ENCODE results near the gene CTNNBL1.
A peak's percentile ranks its signal among the peaks of the same experiment; 100 is the strongest.
"Not testable (repeated sequence)": the region's sequence is repeated elsewhere in the genome, so short reads cannot be mapped to it uniquely, and the experiment has no call there.

CTNNBL1 gene

GRCh38 chr20:37677969-37678861 is 15.6 kb upstream of the CTNNBL1 start:
- no peak for DNase-seq (ENCODE audit: low spot score)

GRCh38 chr20:37679751-37680150 is 14.1 kb upstream of the CTNNBL1 start:
- not testable (repeated sequence) for DNase-seq (ENCODE audit: low spot score)

- no peak for DNase-seq (ENCODE audit: low spot score)
Observed at GRCh38 chr20:37680420-37680819, 13.4 kb upstream of the CTNNBL1 start.

- DNase-seq (ENCODE audit: low spot score) = no peak
Observed at GRCh38 chr20:37681384-37682112, 12.3 kb upstream of the CTNNBL1 start.

- DNase-seq (ENCODE audit: low spot score) = not testable (repeated sequence)
Observed at GRCh38 chr20:37683146-37683545, 10.7 kb upstream of the CTNNBL1 start.

GRCh38 chr20:37686762-37687477 is 6.9 kb upstream of the CTNNBL1 start:
- DNase-seq (ENCODE audit: low spot score) = no peak

- DNase-seq (ENCODE audit: low spot score) = no peak
Observed at GRCh38 chr20:37687478-37687805, 6.4 kb upstream of the CTNNBL1 start.

GRCh38 chr20:37688093-37688492 is 5.7 kb upstream of the CTNNBL1 start:
- no peak for DNase-seq (ENCODE audit: low spot score)

GRCh38 chr20:37690626-37691369 is 3.0 kb upstream of the CTNNBL1 start:
- no peak for DNase-seq (ENCODE audit: low spot score)

- DNase-seq (ENCODE audit: low spot score) = no peak
Observed at GRCh38 chr20:37692459-37693166, 1.2 kb upstream of the CTNNBL1 start.

- DNase-seq (ENCODE audit: low spot score) = no peak
Observed at GRCh38 chr20:37693242-37693634, 592 bp upstream of the CTNNBL1 start.

- no peak for DNase-seq (ENCODE audit: low spot score)
Observed at GRCh38 chr20:37695684-37696342, 2.0 kb downstream of the CTNNBL1 start.

GRCh38 chr20:37697314-37697713 is 3.5 kb downstream of the CTNNBL1 start:
- peak; percentile 69 for DNase-seq (ENCODE audit: low spot score)

GRCh38 chr20:37699202-37699601 is 5.4 kb downstream of the CTNNBL1 start:
- DNase-seq (ENCODE audit: low spot score) = no peak

GRCh38 chr20:37700301-37700700 is 6.5 kb downstream of the CTNNBL1 start:
- no peak for DNase-seq (ENCODE audit: low spot score)

- not testable (repeated sequence) for DNase-seq (ENCODE audit: low spot score)
Observed at GRCh38 chr20:37701676-37702075, 7.8 kb downstream of the CTNNBL1 start.

- DNase-seq (ENCODE audit: low spot score) = no peak
Observed at GRCh38 chr20:37702403-37703034, 8.7 kb downstream of the CTNNBL1 start.

- DNase-seq (ENCODE audit: low spot score) = no peak
Observed at GRCh38 chr20:37703035-37703845, 9.4 kb downstream of the CTNNBL1 start.

GRCh38 chr20:37704955-37705354 is 11.1 kb downstream of the CTNNBL1 start:
- DNase-seq (ENCODE audit: low spot score) = no peak

Data from Ammon's horn (tissue), 1 donor.